ENCODE results near the gene CALR3.
"Not testable (repeated sequence)": the region's sequence is repeated elsewhere in the genome, so short reads cannot be mapped to it uniquely, and the experiment has no call there.

The CALR3 gene

GRCh38 chr19:16495982-16496612 lies at the start of gene CALR3, which contains the start of gene C19orf44:
Gene CALR3, minus strand, starts transcription at chr19:16496167. Its CDS starts 38 bp downstream, at chr19:16496129.
Gene C19orf44, plus strand, starts transcription at chr19:16496394. Its CDS starts 4,399 bp downstream, at chr19:16500793.
- DNase-seq: peak; percentile 96

GRCh38 chr19:16544473-16545231 lies 48.7 kb upstream of the CALR3 start:
- no peak for DNase-seq

GRCh38 chr19:16543734-16544133 lies 47.8 kb upstream of the CALR3 start:
- DNase-seq: not testable (repeated sequence)

GRCh38 chr19:16542910-16543472 lies 47.0 kb upstream of the CALR3 start:
- no peak for DNase-seq

- peak; percentile 94 for DNase-seq
These were observed 46.3 kb upstream of the CALR3 start, which contains the start of gene CHERP for GRCh38 chr19:16542045-16542909. Gene CHERP, minus strand, starts transcription at chr19:16542437. Its CDS starts 59 bp downstream, at chr19:16542378.

GRCh38 chr19:16541526-16542044 lies 45.6 kb upstream of the CALR3 start:
- DNase-seq: no peak

- no peak for DNase-seq
These were observed 45.0 kb upstream of the CALR3 start for GRCh38 chr19:16540948-16541347.

- no peak for DNase-seq
These were observed 41.1 kb upstream of the CALR3 start for GRCh38 chr19:16537111-16537510.

GRCh38 chr19:16536130-16536529 lies 40.2 kb upstream of the CALR3 start:
- DNase-seq: no peak

- no peak for DNase-seq
These were observed 39.4 kb upstream of the CALR3 start for GRCh38 chr19:16535381-16535780.

GRCh38 chr19:16532440-16533234 lies 36.7 kb upstream of the CALR3 start:
- no peak for DNase-seq

- DNase-seq: no peak
These were observed 35.4 kb upstream of the CALR3 start for GRCh38 chr19:16531380-16531669.

GRCh38 chr19:16530540-16531379 lies 34.8 kb upstream of the CALR3 start:
- DNase-seq: no peak

- no peak for DNase-seq
These were observed 33.6 kb upstream of the CALR3 start for GRCh38 chr19:16529466-16530144.

GRCh38 chr19:16527971-16528521 lies 32.1 kb upstream of the CALR3 start:
- peak; percentile 16 for DNase-seq

- no peak for DNase-seq
These were observed 31.5 kb upstream of the CALR3 start for GRCh38 chr19:16527334-16527935.

GRCh38 chr19:16525751-16526481 lies 29.9 kb upstream of the CALR3 start:
- DNase-seq: no peak

GRCh38 chr19:16524991-16525734 lies 29.2 kb upstream of the CALR3 start:
- DNase-seq: no peak
